OCI-LY1 (cell line): ENCODE data around the gene ZFR.
"Not testable (repeated sequence)": the region's sequence is repeated elsewhere in the genome, so short reads cannot be mapped to it uniquely, and the experiment has no call there.

Experiments used
- H2AFZ ChIP-seq: fragments of 200-600 bp; sonication (generic), shearing (Covaris generic); 2 replicates; pipeline ENCODE4 v1.6.0; 2014; ENCODE audit warnings: antibody characterized with exemption, mild to moderate bottlenecking, low read length
- H3F3A ChIP-seq: fragments of 200-600 bp; sonication (generic), shearing (Covaris generic); 2 replicates; pipeline ENCODE4 v1.6.0; 2014; ENCODE audit warnings: mild to moderate bottlenecking, antibody characterized with exemption, low read length, moderate library complexity; ENCODE audit not compliant: insufficient read depth
- H3K27ac ChIP-seq: fragments of 200-600 bp; sonication (generic); 2 replicates; pipeline ENCODE4 v1.5.1; 2014; ENCODE audit warnings: low read length, mixed run types, mild to moderate bottlenecking, low read depth; ENCODE audit not compliant: poor library complexity, severe bottlenecking
- H3K27me3 ChIP-seq: fragments of 200-600 bp; sonication (generic); 2 replicates; pipeline ENCODE4 v1.6.0; 2014; ENCODE audit warnings: antibody characterized with exemption, mild to moderate bottlenecking, low read length, moderate library complexity; ENCODE audit not compliant: insufficient read depth
- H3K36me3 ChIP-seq: fragments of 200-600 bp; sonication (generic); 2 replicates; pipeline ENCODE4 v1.6.1; 2014; ENCODE audit warnings: mild to moderate bottlenecking, antibody characterized with exemption, low read length, moderate library complexity, mixed read lengths; ENCODE audit not compliant: insufficient read depth
- H3K4me1 ChIP-seq: fragments of 200-600 bp; sonication (generic); 2 replicates; pipeline ENCODE4 v1.5.1; 2014; ENCODE audit warnings: mild to moderate bottlenecking, low read length, moderate library complexity; ENCODE audit not compliant: insufficient read depth, severe bottlenecking
- H3K4me2 ChIP-seq: fragments of 200-600 bp; sonication (generic), shearing (Covaris generic); 2 replicates; pipeline ENCODE4 v1.6.1; 2014; ENCODE audit warnings: low read length
- H3K4me3 ChIP-seq: fragments of 200-600 bp; sonication (generic); 2 replicates; pipeline ENCODE4 v1.5.1; 2014; ENCODE audit warnings: low read length, low read depth, mild to moderate bottlenecking, mixed read lengths; ENCODE audit not compliant: poor library complexity, severe bottlenecking
- H3K79me2 ChIP-seq: fragments of 200-600 bp; shearing (Covaris generic); 2 replicates; pipeline ENCODE4 v1.6.1; 2016; ENCODE audit warnings: mixed run types, low read length, mixed read lengths; ENCODE audit not compliant: insufficient read depth
- H3K9ac ChIP-seq: fragments of 200-600 bp; sonication (generic), shearing (Covaris generic); 2 replicates; pipeline ENCODE4 v1.6.1; 2014; ENCODE audit warnings: mild to moderate bottlenecking, low read length, mixed read lengths
- H3K9me2 ChIP-seq: fragments of 200-600 bp; sonication (generic), shearing (Covaris generic); 2 replicates; pipeline ENCODE4 v1.6.1; 2014; ENCODE audit warnings: low read depth, mild to moderate bottlenecking, low read length, mixed read lengths
- H3K9me3 ChIP-seq: fragments of 200-600 bp; shearing (Covaris generic); 2 replicates; pipeline ENCODE4 v1.6.1; 2014; ENCODE audit warnings: low read length, mixed read lengths
- H4K20me1 ChIP-seq: fragments of 200-600 bp; sonication (generic), shearing (Covaris generic); 2 replicates; pipeline ENCODE4 v1.6.0; 2016; ENCODE audit warnings: mild to moderate bottlenecking, low read length; ENCODE audit not compliant: insufficient read depth
- CTCF ChIP-seq: fragments of 200-600 bp; sonication (generic), shearing (Covaris generic); IDR thresholded peaks from 2 replicates; pipeline ENCODE4 v1.5.1; 2017; ENCODE audit warnings: mild to moderate bottlenecking, antibody characterized with exemption, low read length, moderate library complexity, mixed read lengths
- EZH2 ChIP-seq: fragments of 200-600 bp; sonication (generic), shearing (Covaris generic); IDR thresholded peaks from 2 replicates; pipeline ENCODE4 v1.8.0; 2017; ENCODE audit warnings: borderline replicate concordance, mixed run types, mild to moderate bottlenecking, antibody characterized with exemption, low read length, moderate library complexity, mixed read lengths

The ZFR gene

GRCh38 chr5:32369032-32369431 lies 75.5 kb downstream of the ZFR start:
- no peak overlapping the region for H3K9ac ChIP-seq
- no peaks in the 10 kb centered on the region for H3K9me2 ChIP-seq
- H3K36me3 ChIP-seq = peaks cover 60% of the 10 kb centered on the region; the same call in 1 of the 2 replicates
- H3F3A ChIP-seq = no peaks in the 10 kb centered on the region
- no peaks in the 10 kb centered on the region for H3K4me1 ChIP-seq
- no peaks in the 10 kb centered on the region for H4K20me1 ChIP-seq
- no peaks in the 10 kb centered on the region for H3K9me3 ChIP-seq
- TF ChIP-seq EZH2 (no peak), CTCF (no peak)
- H3K27ac ChIP-seq = no peak overlapping the region
- no peak overlapping the region for H3K4me2 ChIP-seq
- H3K4me3 ChIP-seq = no peak overlapping the region
- no peaks in the 10 kb centered on the region for H3K27me3 ChIP-seq
- H3K79me2 ChIP-seq = no peaks in the 10 kb centered on the region
- no peak overlapping the region for H2AFZ ChIP-seq

- H3K36me3 ChIP-seq = peaks cover 58% of the 10 kb centered on the region; the same call in 1 of the 2 replicates
- H3K4me2 ChIP-seq = not testable (repeated sequence)
These were observed 77.3 kb downstream of the ZFR start for GRCh38 chr5:32367271-32367670.

GRCh38 chr5:32365623-32366022 lies 78.9 kb downstream of the ZFR start:
- Histone ChIP-seq H3K9me3 (no peaks in the 10 kb centered on the region), H3K79me2 (no peaks in the 10 kb centered on the region), H3K27ac (no peak overlapping the region), H3F3A (no peaks in the 10 kb centered on the region), H3K36me3 (peaks cover 56% of the 10 kb centered on the region), H2AFZ (no peak overlapping the region), H3K4me1 (no peaks in the 10 kb centered on the region), H3K27me3 (no peaks in the 10 kb centered on the region), H3K9me2 (no peaks in the 10 kb centered on the region), H3K4me3 (no peak overlapping the region), H3K4me2 (no peak overlapping the region), H4K20me1 (no peaks in the 10 kb centered on the region), H3K9ac (no peak overlapping the region)
- TF ChIP-seq EZH2 (no peak), CTCF (no peak)

More at GRCh38 chr5:32367271-32367670, 77.3 kb downstream of the ZFR start:
- H3K9me2 ChIP-seq, H3K79me2 ChIP-seq, H3K27me3 ChIP-seq, H3K4me3 ChIP-seq, H4K20me1 ChIP-seq, H3K4me1 ChIP-seq, H3F3A ChIP-seq, H2AFZ ChIP-seq, H3K9ac ChIP-seq, H3K9me3 ChIP-seq, H3K27ac ChIP-seq: not testable (repeated sequence)

- TF ChIP-seq CTCF (no peak), EZH2 (no peak)
- Histone ChIP-seq H4K20me1 (no peaks in the 10 kb centered on the region), H3K36me3 (peaks cover 63% of the 10 kb centered on the region), H3K79me2 (no peaks in the 10 kb centered on the region), H3K4me1 (no peaks in the 10 kb centered on the region), H3K9me3 (no peaks in the 10 kb centered on the region), H2AFZ (no peak overlapping the region), H3K9me2 (no peaks in the 10 kb centered on the region), H3K4me3 (no peak overlapping the region), H3K4me2 (no peak overlapping the region), H3K27ac (no peak overlapping the region), H3K9ac (no peak overlapping the region), H3K27me3 (no peaks in the 10 kb centered on the region), H3F3A (no peaks in the 10 kb centered on the region)
These were observed 81.5 kb downstream of the ZFR start for GRCh38 chr5:32363030-32363429.
